C4-2B (cell line): ENCODE measurements around the gene RIMBP3C.
"Not testable (repeated sequence)": the region's sequence is repeated elsewhere in the genome, so short reads cannot be mapped to it uniquely, and the experiment has no call there.

ENCODE experiments used
- CTCF ChIP-seq: fragments of 450-650 bp; conservative IDR thresholded peaks from 2 replicates; pipeline ENCODE4 v1.5.1; 2017; ENCODE audit warnings: mild to moderate bottlenecking
- ZFX ChIP-seq: fragments of 450-650 bp; IDR thresholded peaks from 2 replicates; pipeline ENCODE4 v1.6.1; 2017

GRCh38 chr22:21516970-21517764, 34.1 kb downstream of the RIMBP3C start:
- TF ChIP-seq CTCF, ZFX: not testable (repeated sequence)
